ENCODE data around the gene RAB11FIP3.
"Not testable (repeated sequence)": the region's sequence is repeated elsewhere in the genome, so short reads cannot be mapped to it uniquely, and the experiment has no call there.

Gene RAB11FIP3

GRCh38 chr16:396199-396598, 29.2 kb upstream of the RAB11FIP3 start:
- no peak for DNase-seq

GRCh38 chr16:396605-397004, 28.8 kb upstream of the RAB11FIP3 start:
- DNase-seq: no peak

- no peak for DNase-seq
Measured at GRCh38 chr16:397135-397661, 28.3 kb upstream of the RAB11FIP3 start, which contains the start of gene NME4. Gene NME4, plus strand, starts transcription at chr16:397199. Its CDS starts 24 bp downstream, at chr16:397223.

GRCh38 chr16:397736-398332, 27.6 kb upstream of the RAB11FIP3 start:
- DNase-seq: no peak

GRCh38 chr16:398561-399339, 26.7 kb upstream of the RAB11FIP3 start:
- no peak for DNase-seq

- no peak for DNase-seq
Measured at GRCh38 chr16:399340-400019, 26.0 kb upstream of the RAB11FIP3 start.

- no peak for DNase-seq
Measured at GRCh38 chr16:400061-400591, 25.3 kb upstream of the RAB11FIP3 start.

- peak; percentile 87 for DNase-seq
Measured at GRCh38 chr16:401468-402348, 23.7 kb upstream of the RAB11FIP3 start, which contains the start of gene DECR2. Gene DECR2, plus strand, starts transcription at chr16:401885. Its CDS starts 79 bp downstream, at chr16:401964.

GRCh38 chr16:404971-405486, 20.4 kb upstream of the RAB11FIP3 start:
- no peak for DNase-seq

GRCh38 chr16:405548-406506, 19.6 kb upstream of the RAB11FIP3 start:
- DNase-seq: no peak

- DNase-seq: no peak
Measured at GRCh38 chr16:407253-407652, 18.2 kb upstream of the RAB11FIP3 start.

- no peak for DNase-seq
Measured at GRCh38 chr16:410516-411178, 14.8 kb upstream of the RAB11FIP3 start.

GRCh38 chr16:411576-412265, 13.7 kb upstream of the RAB11FIP3 start:
- no peak for DNase-seq

- no peak for DNase-seq
Measured at GRCh38 chr16:414395-415169, 10.9 kb upstream of the RAB11FIP3 start.

GRCh38 chr16:415170-415498, 10.3 kb upstream of the RAB11FIP3 start:
- DNase-seq: not testable (repeated sequence)

GRCh38 chr16:422179-422578, 3.3 kb upstream of the RAB11FIP3 start:
- not testable (repeated sequence) for DNase-seq

GRCh38 chr16:424033-424622, 1.3 kb upstream of the RAB11FIP3 start:
- DNase-seq: no peak

GRCh38 chr16:424623-425081, 797 bp upstream of the RAB11FIP3 start:
- DNase-seq: no peak

Measured in COR-L47 (cell line).